ENCODE results near the gene SLU7. TPM values are rescaled to one million over a fixed set of nuclear protein-coding genes. Genes with fewer than 3 reads are reported as not detected.

Gene SLU7
- total RNA-seq, 1 experiment from 2014 or later = 73.9 TPM

GRCh38 chr5:160419458-160420330 lies 813 bp upstream of the SLU7 start:
- peak; percentile 20 for DNase-seq (ENCODE audit: low read depth)

GRCh38 chr5:160399402-160400353 lies 19.2 kb downstream of the SLU7 start, which contains the start of gene FAM200C:
FAM200C (minus strand) TSS chr5:160400054; CDS start chr5:160395490, 4,564 bp downstream.
- DNase-seq (ENCODE audit: low read depth) = peak; percentile 90

GRCh38 chr5:160398806-160399205 lies 20.1 kb downstream of the SLU7 start:
- no peak for DNase-seq (ENCODE audit: low read depth)

GRCh38 chr5:160397492-160397891 lies 21.4 kb downstream of the SLU7 start:
- DNase-seq (ENCODE audit: low read depth) = no peak

- DNase-seq (ENCODE audit: low read depth) = no peak
These were observed 23.8 kb downstream of the SLU7 start for GRCh38 chr5:160395111-160395510.

- DNase-seq (ENCODE audit: low read depth) = peak; percentile 20
These were observed 27.8 kb downstream of the SLU7 start for GRCh38 chr5:160390787-160391696.

GRCh38 chr5:160387445-160387844 lies 31.4 kb downstream of the SLU7 start:
- no peak for DNase-seq (ENCODE audit: low read depth)

- DNase-seq (ENCODE audit: low read depth) = no peak
These were observed 33.4 kb downstream of the SLU7 start for GRCh38 chr5:160385496-160385895.

GRCh38 chr5:160384681-160385080 lies 34.2 kb downstream of the SLU7 start:
- DNase-seq (ENCODE audit: low read depth) = no peak

- no peak for DNase-seq (ENCODE audit: low read depth)
These were observed 36.5 kb downstream of the SLU7 start for GRCh38 chr5:160382346-160382745.

GRCh38 chr5:160380041-160380440 lies 38.8 kb downstream of the SLU7 start:
- no peak for DNase-seq (ENCODE audit: low read depth)

GRCh38 chr5:160379511-160379910 lies 39.4 kb downstream of the SLU7 start:
- DNase-seq (ENCODE audit: low read depth) = no peak

GRCh38 chr5:160378330-160378729 lies 40.6 kb downstream of the SLU7 start:
- no peak for DNase-seq (ENCODE audit: low read depth)

GRCh38 chr5:160377651-160378050 lies 41.2 kb downstream of the SLU7 start:
- no peak for DNase-seq (ENCODE audit: low read depth)

GRCh38 chr5:160376416-160376815 lies 42.5 kb downstream of the SLU7 start:
- DNase-seq (ENCODE audit: low read depth) = no peak

GRCh38 chr5:160375701-160376100 lies 43.2 kb downstream of the SLU7 start:
- no peak for DNase-seq (ENCODE audit: low read depth)

- no peak for DNase-seq (ENCODE audit: low read depth)
These were observed 43.7 kb downstream of the SLU7 start for GRCh38 chr5:160375166-160375565.

GRCh38 chr5:160371294-160371693 lies 47.6 kb downstream of the SLU7 start:
- DNase-seq (ENCODE audit: low read depth) = no peak

- DNase-seq (ENCODE audit: low read depth) = no peak
These were observed 48.2 kb downstream of the SLU7 start for GRCh38 chr5:160370713-160371034.

- DNase-seq (ENCODE audit: low read depth) = peak; percentile 62
These were observed 48.7 kb downstream of the SLU7 start, which contains the start of gene C1QTNF2 for GRCh38 chr5:160369990-160370712. C1QTNF2 (minus strand) TSS chr5:160370626; CDS start chr5:160355011, 15,615 bp downstream.

GRCh38 chr5:160367885-160368284 lies 51.0 kb downstream of the SLU7 start:
- no peak for DNase-seq (ENCODE audit: low read depth)
